Dendritic cell treated with granulocyte-macrophage colony-stimulating factor and Interleukin-4, amounts not matched to agents 40 ng/mL and 50 ng/mL, for 4 days (primary cell): Measurements from ENCODE around the gene ING1.

ENCODE experiments used
- H3K27ac Mint-ChIP-seq: one replicate; pipeline ENCODE4 v1.8.0; 2022; ENCODE audit warnings: mild to moderate bottlenecking, mixed read lengths
- H3K27me3 Mint-ChIP-seq: one replicate; pipeline ENCODE4 v1.8.0; 2022; ENCODE audit warnings: mild to moderate bottlenecking, mixed read lengths
- H3K36me3 Mint-ChIP-seq: one replicate; pipeline ENCODE4 v1.8.0; 2022; ENCODE audit warnings: low read depth, mixed read lengths
- H3K4me1 Mint-ChIP-seq: one replicate; pipeline ENCODE4 v1.8.0; 2022; ENCODE audit warnings: low read depth, mixed read lengths
- H3K4me3 Mint-ChIP-seq: one replicate; pipeline ENCODE4 v1.8.0; 2022; ENCODE audit warnings: mild to moderate bottlenecking, moderate library complexity, mixed read lengths
- H3K9me3 Mint-ChIP-seq: one replicate; pipeline ENCODE4 v1.8.0; 2022; ENCODE audit warnings: mixed read lengths
- intact Hi-C: fragments of 100-400 bp; cut with micrococcal nuclease; formaldehyde crosslinking; loops from one replicate; pipeline ENCODE4 v1.15.0; 2022

ING1 gene

DNA sequence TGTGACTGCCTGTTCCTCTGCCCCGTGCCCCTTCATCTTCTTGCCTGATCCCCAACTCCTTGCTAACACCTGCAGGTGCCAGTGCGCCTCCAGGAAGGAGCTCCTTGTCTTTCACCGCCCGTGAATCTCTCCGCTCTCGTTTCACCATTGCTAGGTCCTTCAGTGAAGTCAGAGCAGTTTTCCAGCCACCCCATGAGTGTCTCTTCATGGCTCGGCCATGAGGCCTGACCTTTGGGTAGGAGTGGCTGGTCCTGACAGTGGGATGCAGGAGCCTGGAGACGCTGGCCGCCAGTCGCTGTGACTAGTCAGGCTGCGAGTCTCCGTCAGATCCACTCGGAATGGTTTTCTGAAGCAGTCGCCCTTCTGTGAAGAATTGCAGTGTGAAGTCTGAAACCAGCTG is 43.8 kb downstream of the ING1 start:
- Mint-ChIP-seq H3K36me3 (no peaks in the 10 kb centered on the region), H3K9me3 (no peaks in the 10 kb centered on the region), H3K4me3 (no peak overlapping the region), H3K27me3 (peaks cover 3% of the 10 kb centered on the region), H3K27ac (no peak overlapping the region), H3K4me1 (no peaks in the 10 kb centered on the region)
- intact Hi-C loops: no loop called here

GRCh38 chr13:110758195-110758805 is 44.8 kb downstream of the ING1 start:
- Mint-ChIP-seq H3K4me3 (no peak overlapping the region), H3K9me3 (peaks cover 7% of the 10 kb centered on the region), H3K36me3 (no peaks in the 10 kb centered on the region), H3K27ac (no peak overlapping the region), H3K27me3 (peaks cover 3% of the 10 kb centered on the region), H3K4me1 (no peaks in the 10 kb centered on the region)
- intact Hi-C loops: no loop called here

DNA sequence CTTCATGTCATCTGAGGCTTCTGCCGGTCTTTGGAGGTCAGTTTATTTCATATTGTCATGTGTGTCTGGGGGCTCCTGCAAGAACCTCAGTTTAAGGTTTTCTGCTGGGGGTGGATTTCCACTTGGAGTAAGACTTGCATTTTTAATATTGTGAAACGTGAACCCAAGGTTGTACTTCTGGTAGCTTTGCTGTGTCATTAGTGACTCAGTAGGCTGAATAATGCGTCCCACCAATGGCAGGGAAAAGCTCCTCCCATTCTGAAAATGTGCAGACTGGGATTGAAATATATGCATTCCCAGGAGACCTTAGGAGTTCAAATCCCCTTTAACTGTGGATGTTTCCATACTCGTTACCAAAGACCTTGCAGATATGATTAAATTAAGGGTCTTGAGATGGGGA is 46.2 kb downstream of the ING1 start:
- no peak overlapping the region for H3K4me3 Mint-ChIP-seq
- H3K27ac Mint-ChIP-seq: no peak overlapping the region
- no peaks in the 10 kb centered on the region for H3K36me3 Mint-ChIP-seq
- peaks cover 3% of the 10 kb centered on the region for H3K27me3 Mint-ChIP-seq
- no peaks in the 10 kb centered on the region for H3K4me1 Mint-ChIP-seq
- H3K9me3 Mint-ChIP-seq: peaks cover 21% of the 10 kb centered on the region
- intact Hi-C loops: no loop called here

GRCh38 chr13:110760611-110761010 is 47.1 kb downstream of the ING1 start:
- H3K9me3 Mint-ChIP-seq: peaks cover 21% of the 10 kb centered on the region
- H3K27ac Mint-ChIP-seq: no peak overlapping the region
- no peak overlapping the region for H3K4me3 Mint-ChIP-seq
- H3K27me3 Mint-ChIP-seq: peaks cover 3% of the 10 kb centered on the region
- H3K36me3 Mint-ChIP-seq: no peaks in the 10 kb centered on the region
- no peaks in the 10 kb centered on the region for H3K4me1 Mint-ChIP-seq
- intact Hi-C loops: no loop called here

DNA sequence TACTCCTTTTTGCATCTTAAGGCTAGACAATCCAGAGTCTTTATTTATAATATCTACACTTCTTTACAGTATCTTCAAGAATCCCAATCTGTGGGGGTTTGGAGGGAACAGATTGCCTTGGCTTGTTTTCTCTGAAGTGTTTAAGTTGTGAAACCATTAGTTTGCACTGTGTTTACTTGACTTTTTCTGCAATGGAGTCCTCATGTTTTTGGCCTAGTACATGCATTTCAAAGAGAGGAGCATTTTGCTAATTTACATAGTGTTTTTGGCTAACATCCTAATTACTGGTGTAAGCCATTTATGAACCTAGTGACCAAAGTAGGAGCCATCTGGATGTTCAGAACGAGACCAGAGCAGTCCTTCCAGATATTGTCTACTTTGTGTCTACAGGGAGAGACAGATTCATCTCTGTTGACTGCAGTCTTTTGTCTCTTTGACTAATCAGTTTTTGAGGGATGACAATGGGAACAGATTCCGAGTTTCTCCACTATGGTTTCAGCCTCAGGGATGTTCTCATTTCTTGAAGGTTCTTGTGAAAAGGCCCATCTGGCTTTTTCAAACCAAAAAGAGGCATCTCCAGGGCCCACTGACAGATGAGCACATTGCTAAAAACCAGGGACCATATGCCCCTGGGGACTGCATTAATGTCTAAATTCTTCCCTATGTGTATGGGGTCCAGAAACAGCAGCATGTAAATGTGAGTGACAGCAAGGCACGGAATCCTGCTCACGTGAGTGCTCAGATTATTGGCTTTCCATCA is 53.4 kb downstream of the ING1 start:
- no peaks in the 10 kb centered on the region for H3K36me3 Mint-ChIP-seq
- H3K27me3 Mint-ChIP-seq: peaks cover 12% of the 10 kb centered on the region
- H3K4me3 Mint-ChIP-seq: no peak overlapping the region
- H3K4me1 Mint-ChIP-seq: no peaks in the 10 kb centered on the region
- no peak overlapping the region for H3K27ac Mint-ChIP-seq
- intact Hi-C loops: no loop called here
- peaks cover 21% of the 10 kb centered on the region for H3K9me3 Mint-ChIP-seq

GRCh38 chr13:110767476-110767875 is 54.0 kb downstream of the ING1 start:
- H3K27ac Mint-ChIP-seq: no peak overlapping the region
- H3K36me3 Mint-ChIP-seq: no peaks in the 10 kb centered on the region
- intact Hi-C loops: no loop called here
- peaks cover 21% of the 10 kb centered on the region for H3K9me3 Mint-ChIP-seq
- peaks cover 13% of the 10 kb centered on the region for H3K27me3 Mint-ChIP-seq
- no peak overlapping the region for H3K4me3 Mint-ChIP-seq
- no peaks in the 10 kb centered on the region for H3K4me1 Mint-ChIP-seq

GRCh38 chr13:110769097-110769496 is 55.6 kb downstream of the ING1 start:
- H3K4me1 Mint-ChIP-seq: no peaks in the 10 kb centered on the region
- no peak overlapping the region for H3K27ac Mint-ChIP-seq
- intact Hi-C loops: no loop called here
- peaks cover 15% of the 10 kb centered on the region for H3K27me3 Mint-ChIP-seq
- peaks cover 6% of the 10 kb centered on the region for H3K9me3 Mint-ChIP-seq
- no peaks in the 10 kb centered on the region for H3K36me3 Mint-ChIP-seq
- no peak overlapping the region for H3K4me3 Mint-ChIP-seq

DNA sequence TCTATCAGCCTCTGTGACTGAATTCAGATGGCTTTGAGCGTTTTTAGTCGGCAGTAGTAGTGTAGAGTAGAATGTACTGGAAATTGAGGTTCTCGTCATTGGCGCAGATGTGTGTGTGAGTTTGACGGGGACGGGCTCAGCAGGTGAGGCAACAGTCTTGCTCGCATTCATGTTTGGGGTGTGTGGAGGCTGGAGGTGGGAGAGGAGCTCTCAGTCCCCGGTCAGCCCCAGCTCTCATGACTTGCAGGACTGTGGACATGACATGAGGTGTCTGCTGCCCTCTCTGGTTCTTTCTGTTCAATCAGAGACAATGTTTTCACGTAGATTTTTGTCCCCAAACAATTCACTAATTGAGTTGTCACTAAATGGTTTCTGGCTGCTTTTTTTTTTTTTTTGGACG is 57.2 kb downstream of the ING1 start:
- peaks cover 19% of the 10 kb centered on the region for H3K27me3 Mint-ChIP-seq
- intact Hi-C loops: no loop called here

DNA sequence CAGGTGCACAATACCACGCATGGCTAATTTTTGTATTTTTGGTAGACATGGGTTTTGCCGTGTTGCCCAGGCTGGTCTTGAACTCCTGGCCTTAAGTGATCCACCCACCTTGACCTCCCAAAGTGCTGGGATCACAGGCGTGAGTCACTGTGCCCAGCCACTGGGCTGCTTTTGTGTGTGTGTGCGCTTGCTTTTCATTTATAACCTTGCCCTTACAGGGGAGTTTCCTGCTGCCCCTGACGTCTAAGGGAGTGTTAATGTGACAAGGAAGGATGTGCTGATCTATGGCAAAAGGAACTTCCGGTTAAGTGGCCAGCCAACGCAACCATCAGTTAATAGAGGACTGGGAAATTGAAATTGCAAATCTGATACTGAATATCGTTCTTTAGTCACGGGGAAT is 57.7 kb downstream of the ING1 start:
- Mint-ChIP-seq H3K9me3 (no peaks in the 10 kb centered on the region), H3K27me3 (peaks cover 17% of the 10 kb centered on the region)

More for the DNA sequence above, 57.2 kb downstream of the ING1 start:
- Mint-ChIP-seq H3K4me1 (no peaks in the 10 kb centered on the region), H3K36me3 (no peaks in the 10 kb centered on the region), H3K9me3 (no peaks in the 10 kb centered on the region), H3K27ac (no peak overlapping the region), H3K4me3 (no peak overlapping the region)

GRCh38 chr13:110772091-110772984 is 58.8 kb downstream of the ING1 start:
- intact Hi-C loops: no loop called here
- Mint-ChIP-seq H3K4me1 (no peaks in the 10 kb centered on the region), H3K9me3 (no peaks in the 10 kb centered on the region), H3K27ac (no peak overlapping the region), H3K36me3 (no peaks in the 10 kb centered on the region), H3K27me3 (peaks cover 14% of the 10 kb centered on the region), H3K4me3 (no peak overlapping the region)

More for the DNA sequence above, 57.7 kb downstream of the ING1 start:
- H3K4me3 Mint-ChIP-seq: no peak overlapping the region
- no peak overlapping the region for H3K27ac Mint-ChIP-seq
- H3K4me1 Mint-ChIP-seq: no peaks in the 10 kb centered on the region
- no peaks in the 10 kb centered on the region for H3K36me3 Mint-ChIP-seq
- intact Hi-C loops: no loop called here
